HUES6 (cell line): Measurements from ENCODE around the gene SERTAD2.

Experiments used
- H3K27ac ChIP-seq: 2 replicates; pipeline ENCODE4 v1.7.0; 2013; ENCODE audit warnings: low read depth, mild to moderate bottlenecking, low read length, inconsistent platforms
- H3K27me3 ChIP-seq: 2 replicates; pipeline ENCODE4 v1.6.1; 2013; ENCODE audit warnings: low read length; ENCODE audit not compliant: control insufficient read depth, insufficient read depth
- H3K36me3 ChIP-seq: 2 replicates; pipeline ENCODE4 v1.6.1; 2013; ENCODE audit warnings: low read length; ENCODE audit not compliant: control insufficient read depth, insufficient read depth
- H3K4me1 ChIP-seq: 2 replicates; pipeline ENCODE4 v1.6.1; 2013; ENCODE audit warnings: low read length; ENCODE audit not compliant: control insufficient read depth, insufficient read depth
- H3K4me3 ChIP-seq: 2 replicates; pipeline ENCODE4 v1.5.1; 2013; ENCODE audit warnings: low read depth, low read length
- H3K9ac ChIP-seq: one replicate; pipeline ENCODE4 v1.6.1; 2013; ENCODE audit warnings: mild to moderate bottlenecking, low read length
- H3K9me3 ChIP-seq: 2 replicates; pipeline ENCODE4 v1.6.1; 2013; ENCODE audit warnings: low read depth, low read length; ENCODE audit not compliant: control insufficient read depth, insufficient read depth

SERTAD2 gene

GRCh38 chr2:64602436-64602835, 51.3 kb downstream of the SERTAD2 start:
- H3K27me3 ChIP-seq = no peaks in the 10 kb centered on the region
- no peak overlapping the region for H3K4me3 ChIP-seq
- H3K9ac ChIP-seq = no peak overlapping the region
- H3K27ac ChIP-seq = no peak overlapping the region
- H3K36me3 ChIP-seq = no peaks in the 10 kb centered on the region
- peaks cover 7% of the 10 kb centered on the region for H3K9me3 ChIP-seq
- peaks cover 11% of the 10 kb centered on the region for H3K4me1 ChIP-seq

GRCh38 chr2:64601785-64602391, 51.8 kb downstream of the SERTAD2 start:
- H3K27ac ChIP-seq = no peak overlapping the region
- H3K9ac ChIP-seq = no peak overlapping the region
- H3K27me3 ChIP-seq = no peaks in the 10 kb centered on the region

GRCh38 chr2:64601034-64601754, 52.5 kb downstream of the SERTAD2 start:
- H3K27me3 ChIP-seq = no peaks in the 10 kb centered on the region
- peaks cover 7% of the 10 kb centered on the region for H3K9me3 ChIP-seq
- H3K27ac ChIP-seq = no peak overlapping the region
- H3K9ac ChIP-seq = no peak overlapping the region
- no peak overlapping the region for H3K4me3 ChIP-seq
- no peaks in the 10 kb centered on the region for H3K36me3 ChIP-seq
- H3K4me1 ChIP-seq = peaks cover 3% of the 10 kb centered on the region

More at GRCh38 chr2:64601785-64602391, 51.8 kb downstream of the SERTAD2 start:
- no peaks in the 10 kb centered on the region for H3K36me3 ChIP-seq
- no peak overlapping the region for H3K4me3 ChIP-seq
- peaks cover 10% of the 10 kb centered on the region for H3K4me1 ChIP-seq
- H3K9me3 ChIP-seq = peaks cover 7% of the 10 kb centered on the region

GRCh38 chr2:64599469-64599868, 54.2 kb downstream of the SERTAD2 start:
- Histone ChIP-seq H3K4me3 (no peak overlapping the region), H3K9me3 (peaks cover 7% of the 10 kb centered on the region), H3K9ac (no peak overlapping the region), H3K27ac (no peak overlapping the region), H3K27me3 (no peaks in the 10 kb centered on the region), H3K36me3 (no peaks in the 10 kb centered on the region), H3K4me1 (no peaks in the 10 kb centered on the region)

- no peak overlapping the region for H3K27ac ChIP-seq
- H3K36me3 ChIP-seq = no peaks in the 10 kb centered on the region
- no peaks in the 10 kb centered on the region for H3K9me3 ChIP-seq
- no peak overlapping the region for H3K4me3 ChIP-seq
- no peaks in the 10 kb centered on the region for H3K4me1 ChIP-seq
- H3K9ac ChIP-seq = no peak overlapping the region
- H3K27me3 ChIP-seq = no peaks in the 10 kb centered on the region
Measured at GRCh38 chr2:64598226-64598625, 55.5 kb downstream of the SERTAD2 start.

GRCh38 chr2:64595397-64596176, 58.1 kb downstream of the SERTAD2 start:
- peaks cover 10% of the 10 kb centered on the region for H3K36me3 ChIP-seq
- H3K27me3 ChIP-seq = no peaks in the 10 kb centered on the region
- H3K9ac ChIP-seq = no peak overlapping the region
- no peak overlapping the region for H3K4me3 ChIP-seq
- H3K9me3 ChIP-seq = no peaks in the 10 kb centered on the region
- H3K4me1 ChIP-seq = no peaks in the 10 kb centered on the region
- H3K27ac ChIP-seq = no peak overlapping the region

GRCh38 chr2:64594226-64594989, 59.3 kb downstream of the SERTAD2 start:
- Histone ChIP-seq H3K27me3 (no peaks in the 10 kb centered on the region), H3K4me3 (no peak overlapping the region), H3K27ac (no peak overlapping the region), H3K4me1 (no peaks in the 10 kb centered on the region), H3K9ac (no peak overlapping the region), H3K36me3 (peaks cover 10% of the 10 kb centered on the region), H3K9me3 (no peaks in the 10 kb centered on the region)

GRCh38 chr2:64593035-64593655, 60.6 kb downstream of the SERTAD2 start:
- no peak overlapping the region for H3K4me3 ChIP-seq
- H3K4me1 ChIP-seq = no peaks in the 10 kb centered on the region
- H3K36me3 ChIP-seq = peaks cover 14% of the 10 kb centered on the region
- H3K9me3 ChIP-seq = no peaks in the 10 kb centered on the region
- H3K27me3 ChIP-seq = no peaks in the 10 kb centered on the region
- H3K9ac ChIP-seq = no peak overlapping the region
- H3K27ac ChIP-seq = no peak overlapping the region

GRCh38 chr2:64591188-64591587, 62.5 kb downstream of the SERTAD2 start:
- Histone ChIP-seq H3K27ac (no peak overlapping the region), H3K9ac (no peak overlapping the region), H3K9me3 (no peaks in the 10 kb centered on the region), H3K4me3 (no peak overlapping the region), H3K4me1 (no peaks in the 10 kb centered on the region), H3K36me3 (peaks cover 14% of the 10 kb centered on the region), H3K27me3 (no peaks in the 10 kb centered on the region)

- H3K36me3 ChIP-seq = peaks cover 19% of the 10 kb centered on the region
- no peak overlapping the region for H3K9ac ChIP-seq
- no peaks in the 10 kb centered on the region for H3K27me3 ChIP-seq
- H3K4me3 ChIP-seq = no peak overlapping the region
- H3K9me3 ChIP-seq = no peaks in the 10 kb centered on the region
- H3K27ac ChIP-seq = no peak overlapping the region
- H3K4me1 ChIP-seq = no peaks in the 10 kb centered on the region
Measured at GRCh38 chr2:64587561-64587960, 66.2 kb downstream of the SERTAD2 start.
